ENCODE measurements around the gene CDPF1. TPM values are rescaled to one million over a fixed set of nuclear protein-coding genes. Genes with fewer than 3 reads are reported as not detected.

CDPF1 gene
- polyA plus RNA-seq, 2 of the 4 experiments (the other 2 are of a cell fraction), result 8.9 to 9.6 TPM

GRCh38 chr22:46288846-46289243 lies 38.8 kb upstream of the CDPF1 start:
- Histone ChIP-seq H3K4me1 (no peaks in the 10 kb centered on the region), H3K27ac (no peak overlapping the region), H3K4me3 (no peak overlapping the region), H3K9me3 (no peaks in the 10 kb centered on the region), H3K4me2 (no peak overlapping the region)
- CTCF ChIA-PET, result no interaction called here
- WGBS (ENCODE audit: missing lambda C conversion rate), result 100% methylated on average over 2 of the region's 7 CpGs
- FAIRE-seq (no peak), ATAC-seq (no peak), DNase-seq (ENCODE audit: low read depth in 1 of 2, low spot score in 1 of 2) (no peak)
- POLR2A ChIA-PET, result no interaction called here
- no peak for TF ChIP-seq HDAC2 (IDR thresholded peaks at IDR 0.05)
- no peak for TF ChIP-seq PBX3 (IDR thresholded peaks at IDR 0.05)
- no peak for TF ChIP-seq NPAS2 (CRISPR knock-in tag; IDR thresholded peaks at IDR 0.05; ENCODE audit: borderline replicate concordance)
- TF ChIP-seq PHF8 (IDR thresholded peaks at IDR 0.05; ENCODE audit: borderline replicate concordance, low read depth), result no peak
- TF ChIP-seq KDM1A (IDR thresholded peaks at IDR 0.05; ENCODE audit: low read depth), result no peak
- TF ChIP-seq HOXB5 (CRISPR knock-in tag; IDR thresholded peaks at IDR 0.05), result no peak
- TF ChIP-seq RAD21 (conservative IDR thresholded peaks at IDR 0.05 in 1 of 2, IDR thresholded peaks at IDR 0.05 in 1 of 2), result no peak

- no peak for ATAC-seq
- H3K4me2 ChIP-seq, result no peak overlapping the region
- DNase-seq (ENCODE audit: low read depth in 1 of 2, low spot score in 1 of 2), result no peak
- FAIRE-seq, result no peak
- POLR2A ChIA-PET, result no interaction called here
- no peak for TF ChIP-seq BCL3 (IDR thresholded peaks at IDR 0.05)
- TF ChIP-seq POLR2A (IDR thresholded peaks at IDR 0.05; ENCODE audit: low read length), result no peak
- TF ChIP-seq CTCF (IDR thresholded peaks at IDR 0.05), result no peak
- TF ChIP-seq CHD4 (IDR thresholded peaks at IDR 0.05; ENCODE audit: borderline replicate concordance), result no peak
- TF ChIP-seq EP300 (IDR thresholded peaks at IDR 0.05), result no peak
- TF ChIP-seq TFCP2L1 (CRISPR knock-in tag; IDR thresholded peaks at IDR 0.05), result no peak
- no peak for TF ChIP-seq HOXB5 (CRISPR knock-in tag; IDR thresholded peaks at IDR 0.05)
- no peak for TF ChIP-seq NFE2L2 (conservative IDR thresholded peaks at IDR 0.05; ENCODE audit: low read length)
- no peak for TF ChIP-seq USF2 (IDR thresholded peaks at IDR 0.05)
- TF ChIP-seq ZFP36 (IDR thresholded peaks at IDR 0.05; ENCODE audit: borderline replicate concordance, partially characterized antibody), result no peak
- TF ChIP-seq JUN (IDR thresholded peaks at IDR 0.05), result no peak
- WGBS (ENCODE audit: missing lambda C conversion rate), result 92% methylated on average over 10 of the region's 24 CpGs
- H3K9me3 ChIP-seq, result no peaks in the 10 kb centered on the region
- H3K4me1 ChIP-seq, result no peaks in the 10 kb centered on the region
- H3K27ac ChIP-seq, result no peak overlapping the region
- H3K4me3 ChIP-seq, result no peak overlapping the region
- CTCF ChIA-PET, result no interaction called here
These were observed 38.0 kb upstream of the CDPF1 start for GRCh38 chr22:46287873-46288751.
